HUES48 (cell line): ENCODE results near the gene CISD1.
"Not testable (repeated sequence)": the region's sequence is repeated elsewhere in the genome, so short reads cannot be mapped to it uniquely, and the experiment has no call there.

ENCODE experiments used
- H3K27ac ChIP-seq: one replicate; pipeline ENCODE4 v1.7.0; 2013; ENCODE audit warnings: low read depth, low read length, inconsistent platforms
- H3K27me3 ChIP-seq: 2 replicates; pipeline ENCODE4 v1.6.1; 2013; ENCODE audit warnings: mild to moderate bottlenecking, low read length; ENCODE audit not compliant: control insufficient read depth, insufficient read depth
- H3K36me3 ChIP-seq: 2 replicates; pipeline ENCODE4 v1.6.1; 2013; ENCODE audit warnings: low read length; ENCODE audit not compliant: control insufficient read depth, insufficient read depth
- H3K4me1 ChIP-seq: 2 replicates; pipeline ENCODE4 v1.6.1; 2013; ENCODE audit warnings: mild to moderate bottlenecking, low read length; ENCODE audit not compliant: control insufficient read depth, insufficient read depth
- H3K4me3 ChIP-seq: 2 replicates; pipeline ENCODE4 v1.5.1; 2013; ENCODE audit warnings: mild to moderate bottlenecking, low read depth, low read length
- H3K9ac ChIP-seq: 2 replicates; pipeline ENCODE4 v1.6.1; 2013; ENCODE audit warnings: mild to moderate bottlenecking, low read depth, low read length, moderate library complexity
- H3K9me3 ChIP-seq: 2 replicates; pipeline ENCODE4 v1.6.1; 2013; ENCODE audit warnings: low read length; ENCODE audit not compliant: control insufficient read depth, insufficient read depth

CISD1 gene

DNA sequence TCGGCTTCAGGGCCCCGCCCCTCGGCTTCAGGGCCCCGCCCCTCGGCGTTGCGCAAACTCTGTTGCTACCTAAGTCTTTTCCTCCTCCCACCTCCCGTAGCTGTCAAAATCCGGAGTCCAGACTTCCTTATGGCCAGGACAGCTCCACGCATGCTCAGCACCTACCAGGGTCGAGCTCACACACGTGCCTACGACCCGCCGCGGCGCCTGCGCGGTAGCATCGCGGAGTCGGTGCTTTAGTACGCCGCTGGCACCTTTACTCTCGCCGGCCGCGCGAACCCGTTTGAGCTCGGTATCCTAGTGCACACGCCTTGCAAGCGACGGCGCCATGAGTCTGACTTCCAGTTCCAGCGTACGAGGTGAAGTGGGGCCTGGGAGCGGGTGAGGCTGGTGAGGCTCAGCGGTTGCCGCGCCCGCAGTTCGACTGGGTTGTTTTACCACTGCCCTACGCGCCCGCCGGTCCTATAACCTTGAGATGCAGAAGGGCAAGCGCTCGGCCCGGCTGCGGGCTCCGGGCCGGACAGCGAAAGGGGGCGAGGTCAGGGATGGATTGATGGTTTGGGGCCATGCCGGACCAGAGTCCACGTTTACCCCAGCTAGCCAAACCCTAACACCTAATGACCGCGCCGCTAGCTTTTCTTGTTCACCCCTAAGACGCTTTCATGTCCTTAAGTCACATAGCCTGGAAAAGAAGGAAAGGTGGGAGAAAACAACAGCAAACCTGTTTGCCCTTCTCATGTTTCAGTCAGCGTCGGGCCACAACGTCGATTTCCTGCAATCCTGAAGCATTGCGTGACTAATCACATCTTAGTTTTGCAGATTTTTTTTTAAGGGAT lies at the start of gene CISD1:
CISD1 (plus strand) TSS at position 217 of the 836 bp plus-strand sequence; CDS start at position 329, 112 bp downstream.
- H3K4me3 ChIP-seq, result peak within 1 kb of the TSS; percentile 82
- no peaks in the 10 kb centered on the region for H3K9me3 ChIP-seq
- peak within 1 kb of the TSS; percentile 75 for H3K9ac ChIP-seq
- no peaks in the 10 kb centered on the region for H3K27me3 ChIP-seq
- H3K36me3 ChIP-seq, result no peaks in the 10 kb centered on the region
- peaks cover 25% of the 10 kb centered on the region for H3K4me1 ChIP-seq
- H3K27ac ChIP-seq, result peak within 1 kb of the TSS; percentile 96

DNA sequence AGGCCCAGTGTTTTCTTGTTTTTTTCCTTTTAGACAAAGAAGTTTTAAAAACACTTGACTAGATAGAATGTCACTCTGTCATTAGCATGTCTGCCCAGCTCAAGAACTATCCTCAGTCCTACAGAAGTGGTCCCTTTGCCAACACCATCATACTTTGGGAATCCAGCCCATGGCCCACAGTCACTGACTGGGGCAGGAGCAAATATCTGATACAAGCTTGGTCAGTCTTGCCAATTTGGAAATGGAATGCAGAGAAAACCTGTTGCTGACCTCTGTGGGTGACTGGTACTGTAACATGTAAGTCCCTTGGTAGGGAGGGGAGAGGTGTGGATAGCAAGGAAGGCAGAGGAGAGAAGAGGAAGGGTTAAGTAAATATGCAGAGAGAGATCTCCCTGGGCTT lies 49.1 kb upstream of the CISD1 start:
- no peaks in the 10 kb centered on the region for H3K36me3 ChIP-seq
- H3K9ac ChIP-seq, result no peak overlapping the region

DNA sequence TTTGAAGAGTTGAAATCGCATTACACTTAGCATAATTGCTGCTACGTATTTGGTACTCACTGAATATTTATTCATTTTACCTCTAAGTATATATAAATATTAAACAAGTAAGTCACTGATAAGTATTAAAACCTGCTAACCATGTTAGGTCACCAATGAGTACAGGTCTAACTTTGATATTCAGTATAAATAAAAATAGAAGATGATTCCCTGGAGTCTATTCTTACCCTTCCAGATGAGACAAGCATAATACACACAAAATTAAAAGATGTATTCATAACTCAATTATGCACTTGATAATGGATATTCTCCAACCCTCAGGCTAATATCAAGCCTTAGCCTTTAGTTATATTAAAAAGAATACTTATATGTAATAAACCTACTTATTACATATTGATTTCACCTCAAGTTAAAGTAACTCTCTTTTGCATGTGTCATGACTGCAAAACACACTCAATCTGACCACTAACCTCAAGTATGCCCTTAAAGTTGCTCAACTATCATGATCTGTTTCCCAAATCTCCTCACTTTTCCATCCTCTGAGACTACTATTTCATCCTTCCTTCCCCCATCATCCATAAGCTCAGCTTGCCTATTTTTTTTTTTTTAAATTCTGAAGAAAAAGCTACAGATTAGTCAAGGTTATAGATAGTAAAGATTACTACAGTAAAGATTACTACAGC lies 48.1 kb upstream of the CISD1 start:
- H3K9ac ChIP-seq, result no peak overlapping the region
- no peaks in the 10 kb centered on the region for H3K27me3 ChIP-seq
- no peaks in the 10 kb centered on the region for H3K9me3 ChIP-seq
- H3K36me3 ChIP-seq, result no peaks in the 10 kb centered on the region
- H3K27ac ChIP-seq, result no peak overlapping the region
- no peak overlapping the region for H3K4me3 ChIP-seq
- no peaks in the 10 kb centered on the region; the same call in 1 of the 2 replicates for H3K4me1 ChIP-seq

More for the DNA sequence above, 49.1 kb upstream of the CISD1 start:
- Histone ChIP-seq H3K27ac (no peak overlapping the region), H3K4me3 (no peak overlapping the region), H3K27me3 (no peaks in the 10 kb centered on the region), H3K9me3 (no peaks in the 10 kb centered on the region), H3K4me1 (no peaks in the 10 kb centered on the region; the same call in 1 of the 2 replicates)

DNA sequence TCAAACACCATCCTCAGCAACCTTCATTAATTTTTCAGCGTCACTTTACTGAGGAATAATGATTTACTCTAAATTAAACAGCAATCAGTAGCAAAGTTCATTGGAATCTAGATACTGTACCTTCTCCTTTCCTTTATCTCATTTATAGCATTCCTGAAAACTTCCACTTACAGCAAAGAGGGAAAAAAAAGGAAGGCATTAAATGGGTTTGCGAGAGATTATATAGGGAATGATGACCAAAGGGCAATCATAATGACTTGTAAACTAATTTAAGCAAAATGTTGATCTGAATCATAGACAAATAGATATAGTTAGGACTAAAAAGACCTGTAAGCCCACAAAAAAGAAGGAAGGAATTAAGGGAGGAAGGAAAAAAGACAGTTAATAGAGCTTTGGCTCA lies 43.3 kb upstream of the CISD1 start:
- Histone ChIP-seq H3K27ac (no peak overlapping the region), H3K9me3 (no peaks in the 10 kb centered on the region), H3K36me3 (0 out of 2 replicates have a peak, but pooled peaks cover 5% of the 10 kb centered on the region), H3K4me3 (no peak overlapping the region), H3K4me1 (no peaks in the 10 kb centered on the region), H3K27me3 (no peaks in the 10 kb centered on the region), H3K9ac (no peak overlapping the region)

DNA sequence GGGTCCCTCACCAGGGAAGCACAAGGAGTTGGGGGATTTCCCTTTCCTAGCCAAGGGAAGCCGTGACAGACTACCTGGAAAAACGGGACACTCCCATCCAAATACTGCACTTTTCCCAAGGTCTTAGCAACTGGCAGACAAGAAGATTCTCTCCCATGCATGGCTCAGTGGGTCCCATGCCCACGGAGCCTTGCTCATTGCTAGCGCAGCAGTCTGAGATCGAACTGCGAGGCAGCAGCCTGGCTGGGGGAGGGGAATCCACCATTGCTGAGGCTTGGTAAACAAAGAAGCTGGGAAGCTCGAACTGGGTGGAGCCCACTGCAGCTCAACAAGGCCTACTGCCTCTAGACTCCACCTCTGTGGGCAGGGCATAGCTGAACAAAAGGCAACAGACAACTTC lies 39.1 kb upstream of the CISD1 start:
- not testable (repeated sequence) for H3K9ac ChIP-seq, H3K4me1 ChIP-seq, H3K36me3 ChIP-seq, H3K27ac ChIP-seq, H3K4me3 ChIP-seq, H3K9me3 ChIP-seq, H3K27me3 ChIP-seq

DNA sequence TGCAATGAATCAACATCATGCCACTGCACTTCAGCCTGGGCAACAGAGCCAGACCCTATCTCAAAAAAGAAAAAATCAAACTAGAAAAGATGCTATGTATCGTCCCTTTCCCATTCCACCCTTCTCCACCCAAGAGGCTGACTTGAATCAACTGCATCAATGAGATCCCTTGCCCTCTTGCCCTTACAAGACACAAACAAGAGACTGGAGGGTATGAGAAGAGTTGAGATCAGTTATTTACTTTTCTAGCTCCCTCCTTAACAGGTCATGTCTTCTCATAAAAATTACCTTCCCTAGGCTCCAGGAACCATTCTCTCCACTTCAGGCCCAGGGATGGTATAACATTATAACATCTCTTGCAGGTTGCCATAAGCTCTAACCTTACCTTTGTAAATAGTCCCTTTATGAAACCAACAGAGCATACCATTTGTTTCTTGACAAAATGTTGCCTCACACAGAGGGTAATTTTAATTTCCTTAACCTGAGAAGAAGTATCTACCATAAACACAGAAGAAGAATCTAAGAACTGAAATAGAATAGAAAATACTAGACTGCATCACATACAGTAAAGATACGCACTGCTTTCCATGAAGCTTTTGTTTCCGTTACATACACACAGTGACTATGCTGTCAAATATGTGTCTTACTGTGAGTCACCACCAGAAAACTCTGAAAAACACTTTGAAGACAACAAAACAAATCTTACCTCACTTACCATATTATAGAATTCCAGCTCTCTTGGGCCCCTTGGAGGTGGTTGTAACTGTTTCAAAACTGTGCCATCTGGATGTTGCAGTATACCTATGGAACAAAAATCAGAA lies 31.7 kb upstream of the CISD1 start:
- no peak overlapping the region for H3K4me3 ChIP-seq
- H3K9me3 ChIP-seq, result no peaks in the 10 kb centered on the region
- H3K27me3 ChIP-seq, result no peaks in the 10 kb centered on the region
- no peaks in the 10 kb centered on the region for H3K36me3 ChIP-seq
- peak overlapping the region; percentile 70 for H3K27ac ChIP-seq
- peaks cover 19% of the 10 kb centered on the region for H3K4me1 ChIP-seq
- no peak overlapping the region for H3K9ac ChIP-seq

DNA sequence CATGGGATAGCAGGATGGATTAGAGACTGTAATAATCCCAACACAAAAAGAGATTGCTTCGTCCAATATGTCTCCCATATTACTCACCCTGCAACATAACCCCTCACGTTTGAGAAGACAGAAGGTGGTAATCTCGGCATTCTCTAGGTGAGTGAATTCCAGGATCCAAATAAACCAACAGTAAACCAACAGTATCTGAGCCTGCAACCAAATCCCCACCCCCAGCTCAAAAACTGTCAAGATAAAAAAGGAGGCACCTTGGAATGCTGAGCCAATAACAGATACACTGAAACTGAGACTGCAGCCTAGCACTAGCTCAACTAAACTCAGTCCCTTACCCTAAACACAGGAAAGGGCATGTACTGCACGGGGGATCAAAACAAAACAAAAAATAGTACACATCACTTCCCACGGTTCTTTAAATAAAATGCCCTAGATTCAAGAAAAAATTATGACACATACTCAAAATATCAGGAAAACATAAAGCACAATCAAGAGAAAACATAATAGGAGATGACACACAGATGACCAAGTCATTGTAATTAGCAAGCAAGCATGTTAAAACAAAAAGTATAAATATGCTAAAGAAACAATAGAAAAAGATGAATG lies 29.3 kb upstream of the CISD1 start:
- no peak overlapping the region for H3K9ac ChIP-seq
- no peak overlapping the region for H3K27ac ChIP-seq
- H3K27me3 ChIP-seq, result no peaks in the 10 kb centered on the region
- peaks cover 4% of the 10 kb centered on the region for H3K9me3 ChIP-seq
- no peak overlapping the region for H3K4me3 ChIP-seq
- H3K36me3 ChIP-seq, result no peaks in the 10 kb centered on the region
- H3K4me1 ChIP-seq, result peaks cover 19% of the 10 kb centered on the region

DNA sequence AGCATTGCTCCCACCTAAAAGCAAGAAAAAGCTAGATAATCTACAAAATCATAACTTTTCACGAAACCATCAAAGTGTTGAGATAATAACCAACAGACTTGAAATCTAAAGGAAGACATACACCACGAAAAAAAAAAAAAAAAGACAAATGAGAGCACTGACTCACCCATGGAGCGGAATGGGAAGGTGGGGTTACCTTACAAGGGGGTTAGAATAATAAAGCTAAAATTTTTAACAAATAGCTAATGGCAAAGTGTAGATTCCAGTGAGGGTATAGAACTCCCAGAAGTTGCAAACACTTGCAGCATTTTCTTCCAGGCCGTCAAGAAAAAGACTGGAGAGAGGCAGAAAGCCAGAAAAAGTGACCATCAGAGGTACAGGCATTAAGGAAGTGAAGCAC lies 28.4 kb upstream of the CISD1 start:
- peaks cover 19% of the 10 kb centered on the region for H3K4me1 ChIP-seq
- H3K27ac ChIP-seq, result peak overlapping the region; percentile 2
- H3K36me3 ChIP-seq, result no peaks in the 10 kb centered on the region

DNA sequence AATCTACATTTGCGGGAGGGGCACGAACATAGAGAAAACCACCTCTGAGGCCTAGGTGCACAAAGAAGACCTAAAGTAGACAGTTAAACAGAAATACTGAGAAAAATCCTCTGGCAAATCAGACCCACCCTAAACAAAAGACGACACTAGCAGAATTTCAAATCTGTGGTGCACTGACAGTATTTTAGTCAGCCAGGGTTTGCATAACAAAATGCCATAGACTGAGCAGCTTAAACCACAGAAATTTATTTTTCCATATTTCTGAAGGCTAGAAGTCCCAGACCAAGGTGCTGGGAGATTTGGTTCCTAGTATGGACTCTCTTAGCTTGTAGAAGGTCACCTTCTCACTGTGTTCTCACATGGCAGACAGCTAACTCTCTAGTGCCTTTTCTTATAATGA lies 27.6 kb upstream of the CISD1 start:
- Histone ChIP-seq H3K9ac (no peak overlapping the region), H3K27ac (no peak overlapping the region)

More for the DNA sequence above, 28.4 kb upstream of the CISD1 start:
- Histone ChIP-seq H3K9ac (no peak overlapping the region), H3K27me3 (no peaks in the 10 kb centered on the region), H3K9me3 (peaks cover 4% of the 10 kb centered on the region), H3K4me3 (no peak overlapping the region)

DNA sequence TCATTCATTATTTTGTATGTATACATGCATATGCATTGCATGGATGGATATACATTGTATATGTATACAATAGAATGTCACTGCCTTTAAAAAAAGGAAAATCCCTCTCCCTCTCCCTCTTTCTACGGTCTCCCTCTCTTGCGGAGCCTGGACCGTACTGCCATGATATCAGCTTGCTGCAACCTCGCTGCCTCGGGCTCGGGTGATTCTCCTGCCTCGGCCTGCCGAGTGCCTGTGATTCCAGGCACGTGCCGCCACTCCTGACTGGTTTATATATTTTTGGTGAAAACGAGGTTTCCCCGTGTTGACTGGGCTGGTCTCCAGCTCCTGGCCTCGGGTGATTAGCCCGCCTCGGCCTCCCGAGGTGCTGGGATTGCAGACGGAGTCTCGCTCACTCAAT lies 25.7 kb upstream of the CISD1 start:
- H3K4me1 ChIP-seq, result peaks cover 19% of the 10 kb centered on the region
- H3K27ac ChIP-seq, result no peak overlapping the region
- peaks cover 4% of the 10 kb centered on the region for H3K9me3 ChIP-seq
- H3K4me3 ChIP-seq, result no peak overlapping the region
- no peaks in the 10 kb centered on the region for H3K27me3 ChIP-seq
- no peaks in the 10 kb centered on the region for H3K36me3 ChIP-seq
- no peak overlapping the region for H3K9ac ChIP-seq

More for the DNA sequence above, 27.6 kb upstream of the CISD1 start:
- Histone ChIP-seq H3K36me3 (no peaks in the 10 kb centered on the region), H3K9me3 (peaks cover 4% of the 10 kb centered on the region), H3K4me1 (peaks cover 19% of the 10 kb centered on the region), H3K4me3 (no peak overlapping the region), H3K27me3 (no peaks in the 10 kb centered on the region)
